C4-2B (cell line): ENCODE measurements around the gene PARK7.

Experiments used
- H3K27ac ChIP-seq: fragments of 450-650 bp; 2 replicates; pipeline ENCODE4 v1.5.1; 2017
- ZFX ChIP-seq: fragments of 450-650 bp; IDR thresholded peaks from 2 replicates; pipeline ENCODE4 v1.6.1; 2017
- TF ChIP-seq, protein P1 (sequence below): fragments of 450-650 bp; conservative IDR thresholded peaks from 2 replicates; pipeline ENCODE4 v1.5.1; 2017; ENCODE audit warnings: mild to moderate bottlenecking

The PARK7 gene

DNA sequence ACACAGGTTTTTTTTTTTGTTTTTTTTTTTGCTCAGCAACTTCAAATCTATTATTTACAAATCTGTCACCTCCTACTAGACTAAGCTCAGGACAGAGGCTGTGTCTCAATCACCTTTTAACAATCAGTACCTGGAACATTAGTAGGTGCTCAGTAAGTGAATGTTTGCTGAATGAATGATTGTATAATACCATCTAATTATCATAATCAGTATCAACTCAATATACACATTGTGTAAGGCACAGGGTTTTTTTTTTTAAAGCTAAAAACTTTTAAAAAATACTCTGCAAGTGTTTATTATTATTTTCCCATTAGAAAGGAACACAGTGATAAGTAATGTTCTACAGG lies 55.4 kb downstream of the PARK7 start:
- TF ChIP-seq ZFX: no peak
- TF ChIP-seq, protein P1, sequence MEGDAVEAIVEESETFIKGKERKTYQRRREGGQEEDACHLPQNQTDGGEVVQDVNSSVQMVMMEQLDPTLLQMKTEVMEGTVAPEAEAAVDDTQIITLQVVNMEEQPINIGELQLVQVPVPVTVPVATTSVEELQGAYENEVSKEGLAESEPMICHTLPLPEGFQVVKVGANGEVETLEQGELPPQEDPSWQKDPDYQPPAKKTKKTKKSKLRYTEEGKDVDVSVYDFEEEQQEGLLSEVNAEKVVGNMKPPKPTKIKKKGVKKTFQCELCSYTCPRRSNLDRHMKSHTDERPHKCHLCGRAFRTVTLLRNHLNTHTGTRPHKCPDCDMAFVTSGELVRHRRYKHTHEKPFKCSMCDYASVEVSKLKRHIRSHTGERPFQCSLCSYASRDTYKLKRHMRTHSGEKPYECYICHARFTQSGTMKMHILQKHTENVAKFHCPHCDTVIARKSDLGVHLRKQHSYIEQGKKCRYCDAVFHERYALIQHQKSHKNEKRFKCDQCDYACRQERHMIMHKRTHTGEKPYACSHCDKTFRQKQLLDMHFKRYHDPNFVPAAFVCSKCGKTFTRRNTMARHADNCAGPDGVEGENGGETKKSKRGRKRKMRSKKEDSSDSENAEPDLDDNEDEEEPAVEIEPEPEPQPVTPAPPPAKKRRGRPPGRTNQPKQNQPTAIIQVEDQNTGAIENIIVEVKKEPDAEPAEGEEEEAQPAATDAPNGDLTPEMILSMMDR: peak; percentile 15; the same call in 1 of the 2 replicates
- H3K27ac ChIP-seq: peak overlapping the region; percentile 60; the same call in 1 of the 2 replicates

DNA sequence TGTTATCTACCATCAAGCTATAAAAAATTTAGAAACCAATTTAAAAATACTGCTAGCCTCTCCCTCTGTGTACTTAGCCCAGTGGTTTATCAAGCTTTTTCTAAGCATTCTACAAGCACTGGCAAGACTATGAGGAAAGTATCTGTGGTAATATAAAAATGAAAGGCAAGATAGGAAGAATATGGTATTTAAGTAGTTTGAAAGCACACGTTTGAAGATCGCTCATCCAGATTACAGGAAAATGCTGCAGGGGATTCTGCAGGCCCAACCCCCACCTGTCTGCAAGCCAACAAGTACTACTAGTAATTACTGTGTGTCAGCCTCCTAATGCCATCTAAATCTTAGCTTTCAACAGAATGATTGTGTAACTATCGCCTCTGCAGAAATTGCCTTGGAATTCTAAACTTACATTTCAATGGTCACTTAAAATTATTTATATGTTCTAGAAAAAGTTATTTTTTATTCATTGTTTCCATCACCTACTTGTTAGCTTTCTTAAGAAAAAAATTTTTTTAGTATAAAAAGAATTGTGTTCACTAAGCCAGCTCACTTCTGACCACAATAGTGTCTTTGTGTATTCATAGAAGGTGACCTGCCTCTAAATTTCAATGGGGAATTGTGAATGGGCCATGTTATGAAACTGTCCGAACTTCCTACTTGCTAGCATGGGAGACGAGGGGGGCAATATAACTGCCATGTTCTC lies 56.1 kb downstream of the PARK7 start:
- H3K27ac ChIP-seq: peak overlapping the region; percentile 38; the same call in 1 of the 2 replicates
- TF ChIP-seq ZFX: no peak
- TF ChIP-seq, protein P1: no peak

DNA sequence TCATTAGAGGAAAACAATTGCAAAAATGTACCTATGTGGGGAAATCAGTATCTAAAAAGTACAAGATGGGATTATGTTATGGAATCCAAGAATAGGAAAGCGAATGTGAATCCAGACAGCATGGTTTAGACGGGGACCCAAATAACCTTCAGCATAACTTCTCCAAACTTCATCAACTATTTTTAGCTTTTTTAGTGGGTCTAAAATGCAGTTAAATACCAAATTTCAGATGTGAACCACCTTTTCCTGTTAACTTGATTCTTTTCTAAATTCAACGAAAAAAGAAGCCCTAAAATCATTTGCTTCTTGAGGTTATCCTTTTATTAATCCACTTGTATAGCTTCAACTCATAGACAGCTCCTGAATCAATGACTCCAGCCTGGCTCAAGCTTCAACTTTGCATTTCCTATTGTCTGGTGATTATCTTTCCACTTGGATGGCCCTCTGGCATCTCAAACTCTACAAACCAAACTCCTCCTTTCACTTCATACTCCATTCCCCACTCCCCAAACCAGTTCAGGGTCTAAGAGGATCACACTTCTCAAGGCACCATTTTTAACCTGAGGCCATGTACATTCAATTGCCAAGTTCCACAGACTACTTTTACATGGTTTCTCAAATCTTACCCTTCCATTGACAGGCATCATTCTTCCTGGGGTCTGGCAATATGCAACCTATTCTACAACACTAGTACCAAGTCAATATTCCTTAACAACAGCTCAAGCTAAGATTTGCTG lies 57.1 kb downstream of the PARK7 start:
- H3K27ac ChIP-seq: peak overlapping the region; percentile 50; the same call in 1 of the 2 replicates
- TF ChIP-seq, protein P1: no peak
- TF ChIP-seq ZFX: no peak

DNA sequence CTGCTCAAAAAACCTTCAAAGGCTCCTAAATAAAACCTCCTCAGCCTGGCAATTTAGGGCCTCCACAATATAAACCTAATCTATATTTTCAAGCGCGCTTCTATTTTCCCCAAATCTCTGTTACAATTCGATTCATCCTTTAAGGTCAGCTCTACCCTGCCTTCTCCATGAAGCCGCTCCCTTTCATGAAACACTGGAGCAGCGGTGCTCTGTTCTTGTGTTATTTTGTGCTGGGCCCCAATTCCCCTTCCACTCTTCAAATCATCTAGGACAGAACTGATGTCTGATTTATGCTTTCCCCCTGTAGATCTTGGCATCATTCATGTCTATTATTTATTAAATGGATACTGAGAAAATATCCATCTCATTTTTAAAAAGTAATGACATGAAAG lies 57.7 kb downstream of the PARK7 start:
- H3K27ac ChIP-seq: peak overlapping the region; percentile 50; the same call in 1 of the 2 replicates
- TF ChIP-seq, protein P1: no peak

DNA sequence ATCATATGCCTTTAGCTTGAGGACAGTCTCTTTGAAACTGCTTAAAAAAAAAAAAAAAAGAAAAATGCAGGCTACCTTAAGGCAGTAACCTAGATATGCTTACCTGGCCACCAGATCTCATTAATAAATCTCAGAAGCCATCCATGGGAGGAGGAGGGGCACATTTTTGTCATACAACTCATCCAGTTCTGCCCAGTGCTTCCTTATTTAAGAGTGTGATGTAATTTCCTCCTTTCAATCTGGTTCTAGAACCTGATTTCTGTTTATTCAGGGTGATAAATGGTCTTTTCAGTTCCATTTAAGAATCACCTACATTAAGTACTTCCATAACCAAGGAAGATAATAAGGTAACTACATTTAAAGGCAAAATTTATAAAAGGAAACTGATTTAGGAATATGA lies 58.5 kb downstream of the PARK7 start:
- TF ChIP-seq, protein P1: no peak
- TF ChIP-seq ZFX: no peak
- H3K27ac ChIP-seq: peak overlapping the region; percentile 60

DNA sequence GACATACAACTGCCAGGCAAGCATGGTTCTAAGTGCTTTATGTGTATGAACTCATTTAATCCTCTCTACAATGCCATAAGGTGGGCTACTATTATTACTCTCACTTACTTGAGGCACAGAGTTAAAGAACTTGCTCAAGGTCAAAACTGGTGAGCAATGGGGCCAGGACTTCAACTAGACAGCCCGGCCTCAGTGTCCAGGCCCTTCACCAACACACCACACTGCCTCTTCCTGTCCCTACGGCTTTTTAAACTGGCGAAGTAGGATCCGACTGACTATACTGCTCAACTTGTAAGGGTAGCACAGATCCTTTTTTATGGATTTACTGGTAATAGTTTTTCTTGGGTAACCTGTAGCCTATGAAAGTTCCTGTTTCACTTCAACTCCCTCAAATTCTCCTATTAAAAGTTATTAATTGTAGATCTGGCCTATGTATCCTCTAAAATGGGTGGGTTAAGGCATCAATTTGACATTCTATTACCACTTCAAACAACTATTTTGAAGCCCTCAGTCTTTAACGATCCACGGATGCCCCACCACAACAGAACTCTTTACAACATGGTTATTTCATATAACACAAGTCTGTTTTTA lies 60.3 kb downstream of the PARK7 start:
- TF ChIP-seq ZFX: no peak
- TF ChIP-seq, protein P1: no peak
- no peak overlapping the region for H3K27ac ChIP-seq
